ENCODE measurements around the gene RNASET2. TPM values are rescaled to one million over a fixed set of nuclear protein-coding genes. Genes with fewer than 3 reads are reported as not detected.
"Not testable (repeated sequence)": the region's sequence is repeated elsewhere in the genome, so short reads cannot be mapped to it uniquely, and the experiment has no call there.

The RNASET2 gene
- total RNA-seq, 2 donors from 2014 or later = 24.2 to 33.1 TPM

GRCh38 chr6:166916824-166917223 lies 39.5 kb downstream of the RNASET2 start:
- Histone ChIP-seq H3K36me3 (no peaks in the 10 kb centered on the region), H3K4me3 (no peak overlapping the region), H3K9me3 (peaks cover 0 to 9% of the 10 kb centered on the region in 2 donors), H3K4me1 (no peaks in the 10 kb centered on the region), H3K27me3 (no peaks in the 10 kb centered on the region), H3K27ac (no peak overlapping the region)
- no peak for TF ChIP-seq CTCF (IDR thresholded peaks at IDR 0.05)
- DNase-seq (ENCODE audit: low spot score) = no peak

DNA sequence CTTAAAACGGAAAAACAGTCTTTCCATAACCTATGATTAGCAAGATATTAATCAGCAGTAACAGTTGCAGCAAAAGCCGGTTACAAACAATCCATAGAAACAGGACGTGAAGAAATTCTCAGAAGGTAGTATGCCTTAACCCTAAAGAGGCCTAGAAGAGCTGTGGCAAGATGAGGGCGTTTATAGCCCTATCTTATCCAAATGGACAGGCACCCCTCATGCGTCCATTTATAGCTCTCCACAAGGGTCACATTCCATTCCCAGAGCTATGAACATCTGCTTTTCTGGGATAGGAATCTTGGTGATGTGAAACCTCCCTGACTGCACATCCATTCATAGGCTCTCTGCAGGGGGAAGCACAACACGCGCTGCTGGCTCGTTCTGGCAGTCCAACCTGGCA lies 40.9 kb downstream of the RNASET2 start:
- H3K36me3 ChIP-seq; H3K27ac ChIP-seq; H3K27me3 ChIP-seq; DNase-seq (ENCODE audit: low spot score); H3K4me3 ChIP-seq; H3K4me1 ChIP-seq; H3K9me3 ChIP-seq: not testable (repeated sequence)

DNA sequence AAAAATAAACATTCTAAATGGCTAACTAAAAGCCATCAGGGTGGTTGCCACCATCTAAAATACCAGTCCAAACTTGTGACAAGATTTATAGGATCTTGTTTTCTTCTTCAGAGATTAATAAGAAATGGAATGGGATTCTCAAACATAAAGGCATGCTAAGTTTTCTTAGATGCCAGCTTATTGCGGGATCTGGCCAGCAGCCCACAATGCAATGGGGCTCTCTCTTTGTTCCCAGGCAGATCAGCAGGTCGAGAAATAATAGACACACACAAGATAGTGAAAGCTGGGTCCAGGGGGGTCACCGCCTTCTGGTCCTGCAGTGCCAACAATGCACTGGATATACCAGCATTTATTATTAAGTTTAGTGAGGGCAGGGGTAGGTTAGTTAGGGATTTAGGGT lies 41.4 kb downstream of the RNASET2 start:
- H3K27me3 ChIP-seq; DNase-seq (ENCODE audit: low spot score); H3K9me3 ChIP-seq: not testable (repeated sequence)

DNA sequence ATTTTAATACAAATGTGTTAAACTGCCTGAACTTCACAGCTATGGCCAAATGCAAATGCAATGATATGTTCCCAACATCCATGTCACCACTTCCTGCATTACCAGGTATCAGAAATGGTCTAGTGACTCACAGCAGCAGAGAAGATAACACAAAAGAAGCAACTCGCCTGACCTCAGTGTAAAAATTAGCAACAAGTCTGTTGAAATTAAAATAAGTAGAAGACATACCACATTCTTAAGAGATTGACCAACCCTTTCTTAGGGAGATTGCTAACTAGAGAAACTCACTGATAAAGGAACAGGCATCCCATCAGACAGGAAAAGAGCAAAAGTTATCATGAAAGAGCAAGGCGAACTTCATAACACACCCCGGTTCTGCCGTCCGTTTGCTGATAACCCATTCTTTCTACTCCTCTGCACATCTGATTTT lies 45.1 kb downstream of the RNASET2 start:
- H3K4me1 ChIP-seq = no peaks in the 10 kb centered on the region
- no peak overlapping the region for H3K4me3 ChIP-seq
- no peak overlapping the region for H3K27ac ChIP-seq
- no peaks in the 10 kb centered on the region for H3K27me3 ChIP-seq
- no peak for DNase-seq (ENCODE audit: low spot score)
- no peaks in the 10 kb centered on the region for H3K9me3 ChIP-seq
- no peak for TF ChIP-seq CTCF (IDR thresholded peaks at IDR 0.05)
- no peaks in the 10 kb centered on the region for H3K36me3 ChIP-seq

More for the DNA sequence above, 41.4 kb downstream of the RNASET2 start:
- H3K27ac ChIP-seq, H3K36me3 ChIP-seq, H3K4me1 ChIP-seq, H3K4me3 ChIP-seq: not testable (repeated sequence)

DNA sequence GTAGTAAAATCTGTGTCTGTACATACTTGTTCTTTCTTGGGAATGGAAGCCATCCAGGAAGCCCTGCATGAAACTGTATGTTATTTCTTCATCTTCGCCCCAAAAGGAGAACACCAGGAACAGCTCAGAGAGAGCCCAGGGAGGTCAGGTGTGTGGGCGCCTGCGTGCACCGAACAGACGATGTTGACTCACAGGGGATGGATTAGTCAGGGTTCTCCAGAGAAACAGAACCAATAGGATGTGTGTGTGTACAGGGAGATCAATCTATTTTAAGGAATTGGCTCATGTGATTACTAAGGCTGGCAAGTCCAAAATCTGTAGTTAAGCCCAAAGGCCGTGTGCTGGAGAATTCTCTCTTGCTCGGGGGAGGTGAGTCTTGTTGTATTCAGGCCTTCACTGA lies 45.7 kb downstream of the RNASET2 start:
- no peaks in the 10 kb centered on the region for H3K4me1 ChIP-seq
- peak; percentile 2 for DNase-seq (ENCODE audit: low spot score)
- TF ChIP-seq CTCF (IDR thresholded peaks at IDR 0.05) = no peak
- no peaks in the 10 kb centered on the region for H3K36me3 ChIP-seq
- H3K4me3 ChIP-seq = no peak overlapping the region
- H3K27ac ChIP-seq = no peak overlapping the region
- H3K9me3 ChIP-seq = no peaks in the 10 kb centered on the region
- no peaks in the 10 kb centered on the region for H3K27me3 ChIP-seq

DNA sequence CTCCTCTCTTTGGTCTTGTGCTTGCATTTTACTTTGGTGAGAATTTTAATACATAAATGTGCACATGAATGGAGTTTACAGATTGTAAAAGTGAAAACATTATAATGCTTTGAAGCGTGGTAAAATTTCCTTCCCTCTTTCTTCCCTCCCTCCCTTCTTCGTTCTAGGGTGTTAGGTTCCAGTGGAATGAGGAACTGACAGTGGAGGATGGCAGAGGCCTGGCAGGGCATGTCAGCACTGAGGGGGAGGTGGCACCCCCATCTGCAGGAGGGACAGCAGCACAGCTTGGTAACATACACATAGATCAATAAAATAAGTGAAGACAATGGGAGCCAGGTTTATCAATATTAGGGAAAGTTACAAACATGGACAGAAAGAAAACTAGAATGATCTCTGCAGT lies 47.5 kb downstream of the RNASET2 start:
- DNase-seq (ENCODE audit: low spot score) = no peak
- Histone ChIP-seq H3K4me3 (no peak overlapping the region), H3K9me3 (no peaks in the 10 kb centered on the region), H3K4me1 (peaks cover 0 to 8% of the 10 kb centered on the region in 2 donors), H3K27ac (no peak overlapping the region), H3K27me3 (no peaks in the 10 kb centered on the region), H3K36me3 (no peaks in the 10 kb centered on the region)
- no peak for TF ChIP-seq CTCF (IDR thresholded peaks at IDR 0.05)

All from right atrium auricular region (tissue), 2 donors.